GM21529 (cell line): ENCODE results near the gene WRNIP1.
A peak's percentile ranks its signal among the peaks of the same experiment; 100 is the strongest.
"Not testable (repeated sequence)": the region's sequence is repeated elsewhere in the genome, so short reads cannot be mapped to it uniquely, and the experiment has no call there.

ENCODE experiments used
- ATAC-seq: cut with Tn5 transposase; IDR thresholded peaks from one replicate; pipeline ENCODE4 v1.9.1; 2021; ENCODE audit not compliant: unreplicated experiment

WRNIP1 gene

DNA sequence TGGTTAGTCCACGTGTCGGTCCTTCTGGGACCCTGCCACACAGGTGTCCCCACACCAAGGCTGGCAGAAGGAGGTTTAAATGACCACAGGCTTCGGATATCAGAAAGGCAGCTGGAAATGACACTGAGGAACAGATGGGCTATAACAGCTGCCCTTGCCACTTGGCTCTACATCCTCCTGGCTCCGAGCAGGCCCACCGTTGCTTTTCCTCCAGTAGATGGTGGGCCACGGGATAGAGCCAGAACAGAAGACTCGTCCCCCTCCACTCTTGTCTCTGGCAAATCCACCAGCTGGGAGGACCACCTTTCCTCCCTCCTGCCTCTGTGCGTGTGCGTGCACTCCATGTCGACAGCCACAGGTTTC, 17.6 kb downstream of the WRNIP1 start:
- no peak for ATAC-seq

DNA sequence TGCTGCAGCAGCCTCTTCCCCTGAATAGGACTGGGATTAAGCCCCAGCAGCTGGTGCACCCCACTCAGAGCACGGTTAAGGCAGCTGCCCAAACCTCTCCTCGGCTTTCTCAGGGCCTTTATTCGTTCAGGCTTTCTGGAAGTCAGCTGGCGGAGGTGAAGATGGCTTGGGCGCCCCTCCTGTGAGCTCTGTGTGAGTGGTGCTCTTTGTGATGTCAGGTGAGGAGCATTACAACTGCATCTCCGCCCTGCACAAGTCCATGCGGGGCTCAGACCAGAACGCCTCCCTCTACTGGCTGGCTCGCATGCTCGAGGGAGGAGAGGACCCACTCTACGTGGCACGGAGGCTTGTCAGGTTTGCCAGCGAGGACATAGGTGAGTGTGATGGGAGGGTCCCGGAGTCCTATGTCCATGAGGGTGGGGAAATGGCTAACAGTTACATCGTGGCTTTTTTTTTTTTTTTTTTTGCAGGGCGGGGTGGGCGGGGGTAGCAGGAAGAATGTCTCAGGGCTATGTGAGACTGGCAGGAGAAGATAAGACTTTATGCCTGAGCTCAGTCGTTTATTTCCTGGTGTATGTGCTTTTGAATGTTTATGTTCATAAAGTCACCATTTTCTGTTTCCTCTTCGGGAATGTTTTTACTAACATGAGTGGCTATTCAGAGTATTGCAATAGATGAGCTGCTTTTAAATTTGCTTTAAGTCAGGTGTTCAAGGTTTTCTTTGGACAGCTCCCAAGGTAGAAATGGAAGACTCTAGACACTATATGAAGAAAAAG, 18.2 kb downstream of the WRNIP1 start:
- ATAC-seq: no peak

DNA sequence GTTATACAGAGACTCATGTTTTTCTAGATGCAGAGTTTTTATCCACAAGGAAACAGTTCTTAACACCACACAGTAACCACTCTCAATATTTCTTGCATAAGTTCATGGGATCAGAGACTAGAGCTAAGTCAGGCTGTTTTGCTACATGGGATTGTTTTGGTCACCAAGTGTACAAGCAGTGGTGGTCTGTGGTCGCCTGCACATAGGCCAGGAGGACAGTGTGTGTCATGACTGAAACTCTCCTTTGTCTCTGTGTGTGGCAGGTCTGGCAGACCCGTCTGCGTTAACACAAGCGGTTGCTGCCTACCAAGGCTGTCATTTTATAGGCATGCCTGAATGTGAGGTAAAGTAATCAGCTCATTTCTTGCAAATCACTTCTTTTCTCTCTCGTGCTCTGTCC, 18.9 kb downstream of the WRNIP1 start:
- no peak for ATAC-seq

DNA sequence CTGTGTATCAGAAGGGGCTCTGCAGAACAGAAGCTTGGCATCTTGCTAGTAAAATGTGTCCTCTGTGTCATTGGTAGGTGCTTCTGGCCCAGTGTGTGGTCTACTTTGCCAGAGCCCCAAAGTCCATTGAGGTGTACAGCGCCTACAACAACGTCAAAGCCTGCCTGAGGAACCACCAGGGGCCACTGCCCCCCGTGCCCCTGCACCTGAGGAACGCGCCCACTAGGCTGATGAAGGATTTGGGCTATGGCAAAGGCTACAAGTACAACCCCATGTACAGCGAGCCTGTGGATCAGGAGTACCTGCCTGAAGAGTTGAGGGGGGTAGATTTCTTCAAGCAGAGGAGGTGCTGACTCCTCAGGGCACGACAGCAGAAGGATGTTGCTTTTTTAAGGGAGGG, 19.7 kb downstream of the WRNIP1 start:
- no peak for ATAC-seq

DNA sequence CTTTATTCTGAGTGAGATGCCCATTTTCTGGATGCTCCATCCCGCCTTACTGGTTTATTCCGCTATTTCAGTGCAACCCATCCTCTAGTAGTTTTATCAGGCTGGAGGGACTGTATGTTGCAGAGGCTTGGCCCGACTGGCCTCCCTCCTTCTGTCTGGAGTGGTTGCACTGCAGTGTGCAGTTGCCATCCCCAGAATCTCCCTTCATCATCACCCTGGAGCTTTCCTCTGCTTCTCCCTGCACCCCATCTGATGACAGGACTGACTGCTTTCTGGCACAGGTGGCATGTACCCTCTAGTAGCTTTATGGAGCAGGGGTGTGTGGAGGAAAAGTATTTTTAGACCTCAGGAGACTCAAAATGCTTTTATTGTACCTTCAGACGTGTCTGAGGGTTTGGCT, 21.1 kb downstream of the WRNIP1 start:
- ATAC-seq: no peak

DNA sequence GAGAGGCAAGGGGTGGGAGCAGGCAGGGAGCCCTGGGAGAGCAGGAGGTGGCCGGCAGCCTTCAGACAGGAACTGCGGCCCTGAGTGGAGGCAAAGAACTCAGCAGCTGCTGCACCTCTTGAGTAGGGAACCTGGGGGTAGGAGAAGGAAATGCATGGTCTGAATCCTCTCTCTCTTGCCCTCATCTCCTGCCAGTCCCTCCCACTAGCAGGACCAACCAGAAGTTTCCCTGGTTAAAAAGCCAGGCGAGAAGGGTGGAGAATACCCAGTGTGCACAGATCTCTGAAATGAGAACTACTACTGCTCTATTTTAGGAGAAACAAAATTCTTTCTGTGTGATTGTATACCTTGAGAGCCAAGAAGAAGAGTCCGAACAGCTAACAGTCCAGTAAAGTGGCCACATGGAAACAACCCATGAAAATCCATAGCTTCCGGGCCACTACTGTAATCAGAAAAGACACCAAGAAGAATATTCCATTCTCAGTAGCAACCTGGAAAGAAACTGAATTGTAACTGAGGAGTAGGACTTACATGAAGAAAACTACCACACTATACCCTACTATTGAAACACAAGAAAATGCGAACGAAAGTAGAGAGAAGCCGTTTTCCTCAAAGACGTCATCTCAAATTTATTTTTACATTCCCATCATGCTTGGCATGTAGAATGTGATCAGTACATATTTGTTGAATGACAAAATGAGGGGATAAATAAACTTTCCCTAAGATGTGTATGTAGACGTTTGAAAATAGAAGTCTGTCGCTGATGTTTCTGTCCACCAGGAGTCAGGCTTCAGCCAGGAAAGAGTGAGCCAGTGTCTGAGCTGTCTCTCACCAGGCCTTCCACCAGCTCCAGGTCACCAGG, 25.6 kb downstream of the WRNIP1 start:
- peak; percentile 72 for ATAC-seq

DNA sequence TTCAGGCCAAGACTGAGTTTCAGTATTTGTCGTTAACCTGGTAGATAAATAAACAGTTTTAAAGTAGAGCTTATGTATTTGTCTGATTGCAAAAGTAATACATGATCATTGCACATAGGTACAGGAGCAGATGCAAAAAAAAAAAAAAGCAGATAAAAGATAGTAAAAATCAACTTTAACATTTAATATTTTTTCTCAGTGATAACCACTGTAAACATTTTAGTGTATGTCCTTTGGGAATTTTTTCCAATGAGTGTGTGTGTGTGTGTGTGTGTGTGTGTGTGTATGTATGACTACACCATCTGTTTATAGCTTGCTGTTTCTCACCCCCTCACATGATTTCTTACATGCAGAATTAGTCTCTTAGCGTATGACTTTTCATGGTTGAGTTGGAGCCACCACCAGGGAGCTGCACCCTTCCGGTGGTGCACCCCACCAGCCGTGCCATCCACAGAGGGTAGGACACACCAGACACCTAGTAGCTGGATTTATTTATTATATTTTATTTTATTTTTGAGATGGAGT, 26.3 kb downstream of the WRNIP1 start:
- ATAC-seq: no peak

DNA sequence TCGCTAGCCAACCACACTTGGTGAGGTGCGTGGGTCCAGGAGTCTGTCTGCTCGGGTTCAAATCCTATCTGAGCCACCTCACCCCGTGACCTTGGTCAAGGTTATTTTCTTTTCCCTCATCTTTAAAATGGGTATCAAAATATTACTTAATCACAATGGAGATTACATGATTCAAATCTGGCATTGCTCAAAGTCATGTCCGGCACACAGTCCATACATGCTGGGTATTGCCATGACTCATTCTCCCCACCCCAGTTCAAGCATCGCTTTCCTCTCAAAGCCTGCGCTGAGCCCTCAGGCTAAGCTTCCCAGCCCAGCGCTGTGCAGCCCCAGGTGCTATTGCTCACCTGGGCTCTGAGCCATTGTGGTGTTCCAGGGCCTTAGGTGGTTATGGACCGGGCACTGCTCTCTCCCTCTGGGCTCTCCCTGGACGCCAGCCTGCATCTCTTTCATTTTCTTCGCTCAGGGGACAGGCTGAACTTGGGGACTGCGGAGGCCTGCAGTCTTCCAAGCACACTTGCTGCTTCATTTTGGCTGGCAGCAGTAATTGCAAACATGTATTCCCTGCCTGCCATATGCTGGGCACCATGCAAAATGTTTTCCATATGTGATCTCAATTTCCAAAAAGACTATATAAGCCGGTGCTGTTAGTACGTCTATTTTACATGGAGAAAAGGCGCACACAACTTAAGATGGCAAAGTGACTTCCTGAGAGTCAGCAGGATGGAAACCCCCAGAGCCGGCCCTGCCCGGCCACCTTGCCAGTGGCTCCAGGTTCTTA, 27.3 kb downstream of the WRNIP1 start:
- ATAC-seq: no peak

DNA sequence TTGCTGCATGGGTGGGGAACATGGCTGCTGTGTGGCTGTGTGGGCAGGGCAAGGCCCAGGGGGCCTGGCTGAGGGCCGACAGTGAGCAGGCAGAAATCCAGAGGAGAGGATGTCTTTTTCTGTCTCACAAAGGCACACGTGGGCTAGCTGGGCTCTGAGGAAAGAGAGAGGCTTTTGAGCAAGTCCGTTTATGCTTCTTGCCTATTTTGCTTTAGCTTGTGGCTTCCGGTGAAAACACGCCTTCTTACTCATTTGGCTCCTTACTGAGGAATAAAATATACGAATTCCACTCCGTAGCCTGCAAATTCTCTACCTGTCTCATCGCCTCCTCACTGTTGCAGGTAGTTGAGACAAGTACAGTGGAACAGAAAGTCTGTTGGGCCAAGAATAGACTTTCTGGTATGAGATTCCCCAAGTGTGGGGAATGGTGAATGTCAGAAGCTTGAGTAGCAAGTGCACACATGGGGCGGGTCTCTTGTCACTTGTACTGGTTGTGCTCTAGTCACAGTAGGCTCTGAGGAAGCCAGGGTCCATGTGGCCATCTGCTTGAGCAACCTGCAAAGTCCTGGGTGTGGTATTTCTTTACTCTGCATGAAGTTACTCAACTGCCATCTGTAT, 28.4 kb downstream of the WRNIP1 start:
- ATAC-seq: no peak

DNA sequence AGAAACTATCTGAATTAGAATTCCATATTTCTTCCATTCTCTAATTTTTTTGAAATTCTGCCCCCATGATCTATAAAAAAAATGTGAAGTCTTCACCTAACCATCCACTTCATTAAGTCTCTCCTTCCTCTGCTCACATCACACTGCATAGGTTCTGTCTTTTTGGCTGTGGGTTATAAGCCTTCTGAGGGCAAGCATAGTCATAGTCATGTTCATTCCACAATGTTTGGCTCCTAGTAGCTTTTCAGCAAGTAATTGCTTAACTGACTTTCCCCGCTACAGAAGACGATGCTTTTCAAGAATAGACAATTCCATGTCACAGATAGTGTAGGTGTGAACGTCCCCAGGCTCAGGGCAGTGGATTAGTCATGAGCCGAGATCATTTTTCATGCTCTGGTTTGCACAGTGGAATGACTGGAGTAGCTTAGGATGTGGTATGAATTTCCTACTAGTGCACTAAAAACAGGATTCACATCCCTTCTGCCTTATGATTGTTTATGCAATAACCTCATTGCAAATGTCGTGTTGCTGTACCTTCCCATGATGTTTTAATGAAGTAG, 29.1 kb downstream of the WRNIP1 start:
- no peak for ATAC-seq

DNA sequence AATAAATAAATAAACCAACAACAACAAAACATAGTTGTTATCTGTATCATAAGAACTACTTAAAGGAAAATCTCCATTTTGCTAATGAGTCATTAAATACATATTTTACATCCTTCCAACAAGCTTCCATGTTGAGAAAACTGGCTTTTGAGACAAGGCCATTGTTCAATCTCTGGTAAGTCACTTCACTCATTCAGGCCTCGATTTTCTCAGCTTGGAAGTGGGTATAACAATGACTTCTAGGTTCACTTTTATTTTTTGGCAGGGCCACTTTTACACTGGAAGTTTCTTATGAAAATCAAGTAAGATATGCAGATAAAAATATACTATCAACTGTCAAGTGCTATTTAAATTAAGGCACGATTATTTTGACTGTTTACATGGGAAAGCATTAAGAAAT, 30.0 kb downstream of the WRNIP1 start:
- no peak for ATAC-seq

DNA sequence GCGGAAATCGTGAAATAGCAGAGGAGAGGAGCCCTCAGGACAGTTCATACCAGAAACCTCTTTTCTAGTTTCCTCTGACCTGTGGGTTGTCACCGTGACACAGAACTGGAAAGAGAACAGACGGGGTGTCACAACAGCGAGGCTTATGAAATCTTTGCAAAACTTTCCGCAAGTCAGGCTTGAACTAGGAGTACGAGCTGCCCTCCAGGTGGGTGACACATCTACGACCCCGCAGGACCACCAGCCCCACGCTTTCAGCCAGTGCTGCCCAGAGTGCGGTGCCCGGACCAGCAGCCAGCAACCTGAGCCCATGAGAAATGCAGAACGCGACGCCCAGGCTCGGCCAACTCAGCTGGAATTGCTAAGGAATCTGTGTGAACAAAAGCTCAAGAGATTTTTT, 30.8 kb downstream of the WRNIP1 start:
- ATAC-seq: no peak

DNA sequence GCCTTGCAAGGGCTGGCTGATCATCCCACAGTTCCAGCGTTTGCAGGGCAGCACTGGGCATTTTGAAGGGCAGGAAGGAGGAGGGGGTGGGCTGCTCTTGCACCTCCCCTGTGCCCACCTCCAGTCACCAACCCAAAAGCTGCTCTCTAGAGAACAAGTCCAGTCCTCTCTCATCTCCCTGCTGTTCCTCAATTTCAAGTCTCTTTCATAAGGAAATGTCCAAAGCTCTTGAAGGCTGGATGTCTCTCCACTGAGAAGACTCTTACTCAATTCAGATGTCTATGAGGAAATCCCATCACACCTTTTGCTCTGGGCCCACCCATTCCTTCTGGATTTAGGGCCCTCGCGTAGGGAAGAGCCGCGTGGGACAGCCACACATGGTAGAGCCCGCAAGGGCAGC, 31.7 kb downstream of the WRNIP1 start:
- ATAC-seq: no peak

DNA sequence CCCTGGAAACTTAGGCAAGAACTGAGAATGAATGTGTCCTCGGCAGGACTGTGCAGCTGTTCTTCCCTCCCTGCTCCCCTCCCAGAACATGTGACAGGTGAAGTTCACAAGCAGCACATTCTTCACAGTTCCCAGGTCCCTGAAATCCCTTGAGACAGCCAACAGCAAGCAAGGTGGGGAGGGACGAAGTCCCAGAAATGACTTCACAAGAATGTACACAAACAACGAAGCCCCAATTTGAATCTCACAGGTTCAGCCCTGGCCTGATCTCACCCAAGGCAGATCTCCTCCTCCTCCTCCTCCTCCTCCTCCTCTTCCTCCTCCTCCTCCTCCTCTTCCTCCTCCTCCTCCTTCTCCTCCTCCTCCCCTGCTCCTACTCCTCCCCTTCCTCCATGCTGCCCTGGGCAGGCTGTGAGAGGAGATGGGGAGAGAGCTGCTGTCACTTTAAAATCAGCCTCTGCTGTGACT, 32.4 kb downstream of the WRNIP1 start:
- ATAC-seq: no peak

DNA sequence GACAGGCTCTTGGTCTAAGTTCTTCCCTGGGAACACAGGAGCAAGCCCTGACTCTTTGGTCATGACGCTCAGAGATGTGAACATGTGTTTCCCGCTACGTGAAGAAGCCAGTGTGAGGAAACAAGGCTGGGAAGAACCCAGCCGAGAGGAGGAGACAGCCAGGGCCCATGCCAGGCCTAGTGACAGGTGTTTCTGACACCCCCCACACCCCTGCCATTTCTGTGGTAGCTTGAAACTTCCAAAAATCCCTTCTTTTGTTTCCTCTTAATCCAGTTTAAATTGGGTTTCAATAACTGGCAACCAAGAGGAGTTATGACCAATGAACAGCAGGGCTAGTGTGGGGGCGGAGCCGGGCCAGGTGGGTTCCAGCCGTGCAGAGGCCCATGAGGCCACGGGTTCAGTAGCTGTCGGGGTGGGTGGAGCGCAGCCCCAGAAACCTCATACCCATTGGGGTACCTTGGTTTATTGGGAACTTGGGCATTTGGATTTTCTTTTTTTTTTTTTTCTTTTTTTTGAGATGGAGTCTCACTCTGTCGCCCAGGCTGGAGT, 33.5 kb downstream of the WRNIP1 start:
- ATAC-seq: no peak

DNA sequence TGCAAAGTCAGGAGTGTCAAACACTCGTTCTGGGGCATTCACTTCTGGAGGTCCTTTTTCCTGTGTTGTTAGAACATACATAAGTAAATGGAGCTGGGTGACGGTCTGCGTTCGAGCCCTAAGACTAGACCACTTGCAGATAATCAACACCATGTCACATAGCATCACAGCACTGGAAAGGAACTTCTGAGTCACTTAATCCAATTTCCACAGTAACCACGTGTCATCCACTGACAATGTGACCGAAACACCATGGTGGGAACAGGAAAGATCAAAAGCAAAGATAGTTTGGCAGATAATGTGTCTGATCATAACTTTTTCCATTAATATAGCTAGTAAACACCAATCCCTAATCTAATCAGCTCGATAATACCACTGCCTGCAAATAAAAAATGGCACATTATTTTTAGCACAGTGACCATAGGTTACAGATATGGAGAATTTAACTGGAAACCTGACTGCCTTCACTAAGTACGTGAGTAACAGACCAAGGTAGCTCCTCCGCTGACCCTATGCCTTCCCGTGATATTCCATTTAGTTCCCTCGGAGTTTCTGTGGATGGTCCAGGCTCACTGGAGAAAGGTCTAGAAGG, 34.8 kb downstream of the WRNIP1 start:
- no peak for ATAC-seq

DNA sequence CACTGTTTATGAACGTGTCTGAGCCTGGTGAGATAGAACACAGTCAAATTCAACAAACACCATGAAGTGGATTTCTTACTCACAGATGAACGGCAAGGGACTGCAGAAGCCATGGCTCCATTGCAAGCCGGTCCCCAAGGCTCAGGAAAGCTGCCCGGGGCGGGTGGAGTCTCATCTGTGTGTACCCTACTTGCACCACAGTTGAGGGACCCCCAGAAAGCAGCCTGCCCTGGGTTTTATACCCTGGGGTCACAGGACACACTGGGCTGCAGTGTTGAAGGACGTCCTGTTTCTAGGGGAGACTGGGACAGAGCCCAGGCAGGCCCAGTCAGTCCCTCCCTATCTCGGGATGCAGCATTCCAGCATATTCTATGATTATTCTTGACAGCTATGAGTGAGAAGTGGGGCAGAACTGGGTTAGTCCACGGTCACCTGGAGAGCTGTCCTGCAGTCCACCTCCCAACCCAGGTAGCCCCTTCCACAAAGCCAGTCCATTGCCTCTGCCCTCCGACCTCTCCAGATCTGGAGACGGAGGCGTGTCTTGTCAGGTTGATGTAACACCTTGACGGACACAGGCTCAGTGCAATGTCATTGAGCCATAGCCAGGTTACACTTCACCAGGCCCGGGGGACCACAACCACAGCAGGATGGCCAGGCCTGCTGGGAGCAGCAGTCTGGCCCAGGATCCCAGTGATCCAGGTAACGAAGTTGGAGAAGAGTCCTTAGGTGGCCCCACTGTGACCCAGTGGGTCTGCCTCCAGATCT, 35.5 kb downstream of the WRNIP1 start:
- no peak for ATAC-seq

DNA sequence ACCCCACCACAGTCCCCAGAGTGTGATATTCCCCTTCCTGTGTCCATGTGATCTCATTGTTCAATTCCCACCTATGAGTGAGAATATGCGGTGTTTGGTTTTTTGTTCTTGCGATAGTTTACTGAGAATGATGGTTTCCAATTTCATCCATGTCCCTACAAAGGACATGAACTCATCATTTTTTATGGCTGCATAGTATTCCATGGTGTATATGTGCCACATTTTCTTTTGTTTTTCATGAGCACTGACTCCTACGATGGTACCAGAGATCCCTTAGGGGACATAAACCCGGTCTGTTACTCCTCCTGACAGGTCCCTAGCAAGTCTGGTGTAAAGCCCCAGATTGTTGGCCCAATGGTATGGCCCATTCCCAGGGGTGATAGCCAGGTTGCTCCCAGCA, 36.5 kb downstream of the WRNIP1 start:
- ATAC-seq: not testable (repeated sequence)

DNA sequence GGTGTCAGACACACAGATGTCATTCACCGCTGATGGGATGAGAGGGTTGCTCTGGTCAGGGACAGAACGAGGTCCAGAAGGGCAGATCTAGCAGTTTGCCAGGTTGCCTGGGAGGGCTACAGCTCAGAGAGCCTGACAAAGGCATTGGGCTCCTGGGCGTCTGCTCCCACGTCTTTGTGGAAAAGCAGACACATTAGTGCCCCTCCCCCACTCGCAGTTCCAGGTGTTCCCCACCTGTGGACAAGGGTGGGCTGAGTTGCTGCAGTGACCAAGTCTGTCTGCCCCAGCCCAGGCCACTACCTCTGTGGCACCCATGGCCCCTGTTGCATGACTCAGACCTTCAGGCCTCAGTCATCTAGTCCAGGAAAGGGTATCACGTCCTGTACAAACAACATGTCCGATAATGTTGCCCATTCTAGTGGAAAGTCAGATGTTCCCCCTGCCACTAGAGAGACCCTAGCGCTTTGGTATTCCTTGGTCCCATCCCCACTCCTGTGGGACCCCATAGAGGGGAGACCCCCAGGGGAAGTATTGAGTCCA, 37.4 kb downstream of the WRNIP1 start:
- ATAC-seq: no peak
